Measurements from ENCODE around the gene CMTM7. TPM values are rescaled to one million over a fixed set of nuclear protein-coding genes. Genes with fewer than 3 reads are reported as not detected.
A peak's percentile ranks its signal among the peaks of the same experiment; 100 is the strongest.
"Not testable (repeated sequence)": the region's sequence is repeated elsewhere in the genome, so short reads cannot be mapped to it uniquely, and the experiment has no call there.

CMTM7 gene
- total RNA-seq, 2 donors from 2014 or later: 15.6 to 33.1 TPM

DNA sequence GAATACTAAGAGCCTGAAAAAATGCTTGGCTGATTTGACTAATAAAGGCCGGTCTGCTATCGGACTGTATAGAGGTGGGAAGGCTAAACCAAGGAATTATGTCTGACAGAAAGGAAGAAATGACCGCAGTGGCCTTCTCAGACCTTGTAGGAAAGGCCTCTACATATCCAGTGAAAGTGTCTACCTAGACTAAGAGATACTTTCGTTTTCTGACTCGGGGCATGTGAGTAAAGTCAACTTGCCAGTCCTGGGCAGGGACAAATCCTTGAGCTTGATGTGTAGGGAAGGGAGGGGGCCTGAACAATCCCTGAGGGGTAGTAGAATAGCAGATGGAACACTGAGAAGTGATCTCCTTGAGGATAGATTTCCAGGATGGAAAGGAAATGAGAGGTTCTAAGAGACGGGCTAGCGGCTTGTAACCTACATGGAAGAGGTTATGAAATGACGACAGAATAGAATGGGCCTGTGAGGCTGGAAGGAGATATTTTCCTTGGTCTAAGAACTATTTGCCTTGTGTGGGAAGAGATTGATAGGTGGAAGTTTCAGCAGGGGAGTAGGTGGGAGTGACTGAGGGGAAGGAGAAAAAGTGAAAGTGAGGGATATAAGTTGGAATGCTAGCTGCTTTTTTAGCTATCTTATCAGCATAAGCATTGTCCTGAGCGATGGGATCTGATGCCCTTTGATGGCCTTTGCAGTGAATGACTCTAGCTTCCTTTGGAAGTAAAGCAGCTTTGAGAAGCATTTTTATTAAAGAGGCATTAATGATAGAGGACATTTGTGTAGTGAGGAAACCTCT, 70.7 kb downstream of the CMTM7 start:
- H3K27me3 ChIP-seq (replicated peaks; ENCODE audit: insufficient read depth); DNase-seq (ENCODE audit: low spot score); H3K4me1 ChIP-seq (replicated peaks); H3K9me3 ChIP-seq; H3K27ac ChIP-seq; H3K4me3 ChIP-seq; H3K36me3 ChIP-seq; intact Hi-C loops (cut with DNase I): not testable (repeated sequence)
- WGBS: 86% methylated on average over 9 of the region's 9 CpGs

DNA sequence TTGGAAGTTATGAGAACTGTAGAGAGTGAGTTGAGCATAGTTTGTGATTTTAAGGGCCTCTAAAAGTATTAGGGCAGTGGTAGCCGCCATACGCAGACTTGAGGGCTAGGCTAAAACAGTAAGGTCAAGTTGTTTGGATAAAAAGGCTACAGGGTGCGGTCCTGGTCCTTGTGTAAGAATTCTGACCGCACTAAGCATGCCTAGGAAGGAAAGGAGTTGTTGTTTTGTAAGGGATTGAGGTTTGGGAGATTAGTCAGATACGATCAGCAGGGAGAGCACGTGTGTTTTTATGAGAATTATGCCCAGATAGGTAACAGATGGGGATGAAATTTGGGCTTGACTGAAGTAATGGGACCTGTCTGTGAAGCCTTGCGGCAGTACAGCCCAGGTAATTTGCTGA, 71.8 kb downstream of the CMTM7 start:
- intact Hi-C loops (cut with DNase I); H3K4me1 ChIP-seq (replicated peaks); DNase-seq (ENCODE audit: low spot score); H3K27ac ChIP-seq; H3K27me3 ChIP-seq (replicated peaks; ENCODE audit: insufficient read depth); H3K9me3 ChIP-seq; H3K4me3 ChIP-seq; H3K36me3 ChIP-seq: not testable (repeated sequence)
- 85% methylated on average over 7 of the region's 7 CpGs for WGBS

DNA sequence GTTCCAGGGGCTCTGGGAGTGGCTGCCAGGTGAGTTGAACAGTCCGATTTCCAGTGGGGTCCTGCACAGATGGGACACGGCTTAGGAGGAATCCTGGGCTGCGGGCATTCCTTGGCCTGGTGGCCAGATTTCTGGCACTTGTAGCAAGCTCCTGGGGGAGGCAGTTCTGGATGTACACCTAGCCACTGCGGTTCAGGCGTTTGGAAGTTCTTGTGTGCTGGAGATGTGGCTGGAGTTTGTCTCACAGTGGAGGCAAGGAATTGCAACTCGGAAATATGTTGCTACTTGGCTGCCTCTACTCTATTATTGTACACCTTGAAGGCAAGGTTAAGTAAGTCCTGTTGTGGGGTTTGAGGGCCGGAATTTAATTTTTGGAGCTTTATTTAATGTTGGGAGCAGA, 73.1 kb downstream of the CMTM7 start:
- H3K27me3 ChIP-seq (replicated peaks; ENCODE audit: insufficient read depth); H3K36me3 ChIP-seq; DNase-seq (ENCODE audit: low spot score); H3K27ac ChIP-seq; H3K4me1 ChIP-seq (replicated peaks); intact Hi-C loops (cut with DNase I); H3K9me3 ChIP-seq; H3K4me3 ChIP-seq: not testable (repeated sequence)
- 96% methylated on average over 7 of the region's 7 CpGs for whole genome bisulfite sequencing

DNA sequence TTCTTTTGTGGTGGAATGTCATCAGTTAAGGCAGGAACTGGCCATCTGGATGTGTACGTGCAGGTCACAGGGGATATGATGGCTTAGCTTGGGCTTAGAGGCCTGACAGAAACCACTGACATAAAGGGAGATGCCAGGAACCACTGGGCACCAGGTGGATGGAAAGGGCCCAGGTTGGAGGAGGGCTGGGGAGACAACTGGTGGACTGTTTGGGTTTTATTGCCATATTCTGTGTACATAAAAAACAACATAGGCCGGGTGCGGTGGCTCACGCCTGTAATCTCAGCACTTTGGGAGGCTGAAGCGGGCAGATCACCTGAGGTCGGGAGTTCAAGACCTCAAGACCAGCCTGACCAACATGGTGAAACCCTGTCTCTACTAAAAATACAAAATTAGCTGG, 75.2 kb downstream of the CMTM7 start:
- intact Hi-C loops (cut with DNase I); H3K27me3 ChIP-seq (replicated peaks; ENCODE audit: insufficient read depth); H3K27ac ChIP-seq; H3K4me1 ChIP-seq (replicated peaks); H3K36me3 ChIP-seq; H3K4me3 ChIP-seq; DNase-seq (ENCODE audit: low spot score); H3K9me3 ChIP-seq: not testable (repeated sequence)
- WGBS: 90% methylated on average over 6 of the region's 6 CpGs

DNA sequence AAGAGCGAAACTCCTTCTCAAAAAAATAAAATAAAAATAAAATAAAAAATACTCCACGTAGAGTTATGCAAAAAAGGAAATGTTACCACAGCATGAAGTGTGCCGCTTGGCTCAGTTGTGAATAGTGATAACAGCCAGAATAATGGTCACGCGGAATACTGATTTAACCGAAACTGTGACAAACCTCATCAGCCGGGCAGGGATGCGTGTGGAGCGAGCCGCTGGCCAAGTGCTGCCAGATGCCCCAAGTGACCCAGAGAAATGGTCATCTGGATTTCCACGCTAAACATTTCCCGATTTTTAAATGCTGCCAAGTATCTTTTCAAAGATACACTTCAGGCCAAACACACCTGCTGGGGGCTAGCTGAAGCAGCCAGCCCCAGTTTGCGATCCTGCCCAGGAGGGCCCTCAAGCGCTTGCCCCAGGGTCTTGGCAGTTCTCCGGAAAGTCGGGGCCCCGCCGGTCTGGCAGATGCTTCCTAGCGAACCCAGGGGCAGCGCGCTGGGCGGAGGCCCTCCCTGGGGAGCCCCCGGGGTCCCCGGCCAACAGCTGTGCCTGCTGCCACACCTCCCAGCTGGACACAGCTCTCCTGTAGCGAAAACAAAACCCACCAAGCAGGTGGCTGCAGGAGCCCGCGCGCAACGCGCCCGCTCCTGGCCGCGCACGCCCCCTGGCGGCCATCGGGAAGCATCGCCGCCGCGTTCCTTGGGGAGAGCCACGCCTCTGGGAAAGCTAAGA, 75.8 kb downstream of the CMTM7 start:
- TF ChIP-seq POLR2AphosphoS5 (IDR thresholded peaks at IDR 0.05) (peak; percentile 39), POLR2A (IDR thresholded peaks at IDR 0.05) (no peak)
- TF ChIP-seq, protein P1, sequence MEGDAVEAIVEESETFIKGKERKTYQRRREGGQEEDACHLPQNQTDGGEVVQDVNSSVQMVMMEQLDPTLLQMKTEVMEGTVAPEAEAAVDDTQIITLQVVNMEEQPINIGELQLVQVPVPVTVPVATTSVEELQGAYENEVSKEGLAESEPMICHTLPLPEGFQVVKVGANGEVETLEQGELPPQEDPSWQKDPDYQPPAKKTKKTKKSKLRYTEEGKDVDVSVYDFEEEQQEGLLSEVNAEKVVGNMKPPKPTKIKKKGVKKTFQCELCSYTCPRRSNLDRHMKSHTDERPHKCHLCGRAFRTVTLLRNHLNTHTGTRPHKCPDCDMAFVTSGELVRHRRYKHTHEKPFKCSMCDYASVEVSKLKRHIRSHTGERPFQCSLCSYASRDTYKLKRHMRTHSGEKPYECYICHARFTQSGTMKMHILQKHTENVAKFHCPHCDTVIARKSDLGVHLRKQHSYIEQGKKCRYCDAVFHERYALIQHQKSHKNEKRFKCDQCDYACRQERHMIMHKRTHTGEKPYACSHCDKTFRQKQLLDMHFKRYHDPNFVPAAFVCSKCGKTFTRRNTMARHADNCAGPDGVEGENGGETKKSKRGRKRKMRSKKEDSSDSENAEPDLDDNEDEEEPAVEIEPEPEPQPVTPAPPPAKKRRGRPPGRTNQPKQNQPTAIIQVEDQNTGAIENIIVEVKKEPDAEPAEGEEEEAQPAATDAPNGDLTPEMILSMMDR (IDR thresholded peaks at IDR 0.05): peak; percentile 94 to 97 (median 96)
- intact Hi-C loops (cut with DNase I): loop anchor here (2.0 kb wide), 1 partner anchor 93 kb away; no protein-coding TSS in a partner anchor
- H3K4me1 ChIP-seq (replicated peaks): no peaks in the 10 kb centered on the region
- H3K27ac ChIP-seq: no peak overlapping the region
- DNase-seq (ENCODE audit: low spot score): peak; percentile 58
- no peaks in the 10 kb centered on the region for H3K9me3 ChIP-seq
- WGBS: 23% methylated on average over 41 of the region's 41 CpGs
- H3K4me3 ChIP-seq: peak overlapping the region; percentile 26 to 32
- no peaks in the 10 kb centered on the region for H3K36me3 ChIP-seq
- H3K27me3 ChIP-seq (replicated peaks; ENCODE audit: insufficient read depth): no peaks in the 10 kb centered on the region

DNA sequence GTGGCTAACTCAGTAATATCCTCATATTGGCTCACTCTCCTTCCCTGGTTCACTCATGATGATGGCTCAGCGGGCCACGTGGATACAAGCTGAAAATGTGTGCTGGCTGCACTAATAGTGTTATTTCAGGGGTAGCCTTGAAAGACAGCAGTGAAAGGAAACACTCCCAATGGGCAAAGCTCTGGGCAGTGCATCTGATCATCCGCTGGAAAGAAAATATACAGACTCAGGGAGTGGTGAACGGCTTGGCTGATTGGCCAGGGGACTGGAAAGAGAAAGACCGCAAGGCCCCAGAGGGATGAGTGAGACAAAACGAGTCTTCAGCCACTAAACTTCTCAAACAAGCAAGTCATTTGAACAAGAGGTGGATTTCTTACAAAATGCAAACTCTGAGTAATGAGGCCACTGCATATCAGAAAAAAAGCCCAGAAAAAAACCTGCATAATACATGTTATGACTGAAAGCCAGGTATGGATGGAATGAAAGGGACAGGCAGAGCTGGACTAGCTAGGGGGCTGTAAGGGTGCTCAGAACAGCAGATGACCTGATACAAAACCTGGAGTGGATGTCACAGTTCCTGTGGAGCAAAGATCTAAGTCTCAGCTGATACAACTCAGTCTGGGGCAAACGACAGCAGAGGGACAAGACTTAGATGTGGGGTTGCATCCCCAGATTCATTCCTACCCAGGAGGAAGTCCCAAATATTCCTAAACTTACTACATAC, 77.7 kb downstream of the CMTM7 start:
- H3K4me3 ChIP-seq: no peak overlapping the region
- WGBS: 71% methylated on average over 7 of the region's 7 CpGs
- TF ChIP-seq POLR2A (IDR thresholded peaks at IDR 0.05): no peak
- TF ChIP-seq, protein P1 (IDR thresholded peaks at IDR 0.05): no peak
- no peak for TF ChIP-seq POLR2AphosphoS5 (IDR thresholded peaks at IDR 0.05)
- H3K27me3 ChIP-seq (replicated peaks; ENCODE audit: insufficient read depth): no peaks in the 10 kb centered on the region
- H3K27ac ChIP-seq: no peak overlapping the region
- intact Hi-C loops (cut with DNase I): loop anchor here (2.0 kb wide), 1 partner anchor 95 kb away; no protein-coding TSS in a partner anchor
- DNase-seq (ENCODE audit: low spot score): no peak
- H3K9me3 ChIP-seq: no peaks in the 10 kb centered on the region
- H3K4me1 ChIP-seq (replicated peaks): no peaks in the 10 kb centered on the region
- H3K36me3 ChIP-seq: no peaks in the 10 kb centered on the region
